Stimulated activated CD4-positive, alpha-beta T cell treated with anti-CD3 and anti-CD28 coated beads, Interleukin-2, amount 100 ng/mL, for 48 hours (primary cell): ENCODE results near the gene PTPN2.
A peak's percentile ranks its signal among the peaks of the same experiment; 100 is the strongest.
"Not testable (repeated sequence)": the region's sequence is repeated elsewhere in the genome, so short reads cannot be mapped to it uniquely, and the experiment has no call there.

ENCODE experiments used
- DNase-seq, 2 donors: peaks; one replicate each; pipeline ENCODE4 v3.0.0-alpha.2; 2020

The PTPN2 gene

DNA sequence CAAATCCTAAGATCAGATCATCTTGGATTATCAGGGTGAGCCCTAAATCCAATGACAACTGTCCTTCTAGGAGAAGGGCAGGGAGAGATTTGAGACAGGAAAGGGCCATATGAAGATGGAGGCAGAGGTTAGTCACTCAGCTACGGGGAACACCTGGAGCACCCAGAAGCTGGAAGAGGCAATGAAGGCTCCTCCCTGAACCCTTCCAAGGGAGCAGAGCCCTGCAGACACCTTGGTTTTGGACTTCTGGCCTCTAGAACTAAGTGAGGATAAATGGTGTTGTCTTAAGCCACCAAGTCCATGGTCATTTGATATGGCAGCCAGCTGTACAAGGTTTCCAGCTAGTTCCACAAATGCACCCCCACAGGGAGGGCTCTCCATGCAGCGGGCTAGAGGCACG, 6.9 kb upstream of the PTPN2 start:
- DNase-seq: no peak

DNA sequence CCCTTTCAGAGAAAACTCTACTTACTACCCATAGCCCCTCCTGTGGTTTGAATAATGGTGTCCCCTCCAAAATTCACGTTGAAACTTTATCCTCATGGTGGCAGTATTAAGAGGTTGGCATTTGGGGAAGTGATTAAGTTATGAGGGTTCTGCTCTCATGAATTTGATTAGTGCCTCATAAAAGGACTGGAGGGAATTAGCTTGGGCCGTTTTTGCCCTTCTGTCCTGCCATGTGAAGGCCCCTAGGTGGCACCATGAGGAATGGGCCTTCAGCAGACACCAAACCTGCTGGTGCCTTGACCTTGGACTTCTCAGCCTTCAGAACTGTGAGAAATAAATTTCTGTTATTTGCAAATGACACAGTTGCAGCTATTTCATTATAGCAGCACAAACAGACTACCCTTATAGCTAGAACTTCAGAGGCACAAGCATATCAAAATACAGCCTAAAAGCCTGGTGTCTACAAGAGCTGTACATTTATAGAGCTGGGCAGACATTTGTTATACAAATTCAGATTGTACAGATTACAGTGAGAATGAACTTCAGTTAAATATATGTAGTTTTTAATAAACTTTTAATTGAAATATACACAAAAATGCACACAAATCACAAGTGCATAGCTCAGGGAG, 2.6 kb upstream of the PTPN2 start:
- no peak for DNase-seq

DNA sequence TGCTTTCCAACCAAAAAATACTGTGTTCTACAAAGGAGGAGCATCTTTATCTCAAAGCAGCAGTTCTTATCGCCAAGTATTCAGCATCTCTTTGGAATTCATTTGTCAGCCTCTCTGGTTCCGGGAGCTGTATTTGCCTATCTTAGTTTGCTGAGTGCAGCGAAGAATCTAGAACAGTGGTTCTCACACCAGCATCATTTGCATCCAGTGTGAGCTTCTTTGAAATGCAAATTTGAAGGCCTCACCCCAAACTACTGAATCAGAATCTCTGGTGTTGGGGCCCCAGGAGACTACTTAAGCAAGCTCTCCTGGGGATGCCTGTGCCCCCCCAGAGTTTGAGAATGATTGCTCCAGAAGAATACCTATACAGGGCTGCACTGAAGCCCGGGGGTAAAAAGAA, 1.5 kb upstream of the PTPN2 start:
- DNase-seq: no peak

DNA sequence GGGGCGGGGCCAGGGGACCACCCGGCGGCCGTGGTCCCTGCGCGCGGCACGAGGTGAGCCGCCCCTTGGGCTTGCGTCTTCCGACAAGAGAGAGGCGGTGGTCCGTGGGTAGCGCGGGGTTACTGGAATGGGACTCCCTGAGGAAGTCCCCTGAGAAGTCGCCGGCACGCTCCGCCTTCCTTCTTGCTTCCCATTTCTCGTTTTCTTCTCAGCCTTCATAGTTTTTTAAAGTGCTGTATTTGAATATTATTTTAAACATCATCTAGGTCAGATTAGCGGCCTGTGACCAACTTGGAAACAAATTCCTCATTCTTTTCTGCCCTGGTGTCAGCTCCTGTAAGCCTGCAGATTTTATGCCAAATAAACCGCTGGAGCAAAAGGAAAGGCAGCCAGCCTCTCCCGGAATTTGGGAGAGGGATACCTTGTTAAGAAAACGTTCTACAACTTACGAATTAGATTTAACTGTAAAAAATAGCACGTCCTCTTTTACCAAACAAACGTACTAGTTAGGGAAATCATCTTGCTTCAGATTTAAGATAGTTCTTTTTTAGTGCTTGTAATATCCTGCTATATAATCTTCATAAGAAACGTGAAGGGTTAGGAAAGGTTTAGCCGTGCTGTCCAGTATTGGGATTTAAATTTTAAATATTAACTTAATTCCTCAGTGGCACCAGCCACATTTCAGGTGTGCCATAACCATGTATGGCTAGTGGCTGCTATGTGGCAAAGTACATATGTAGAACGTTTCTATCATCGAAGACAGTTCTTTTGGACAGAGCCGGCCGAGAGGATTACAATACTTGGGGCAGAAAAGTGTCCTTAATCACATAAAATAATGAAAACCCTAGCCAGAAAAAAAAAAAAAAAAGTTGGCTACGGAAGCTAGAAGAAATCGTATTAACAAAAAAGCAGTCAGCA, 628 bp upstream of the PTPN2 start:
- no peak for DNase-seq

DNA sequence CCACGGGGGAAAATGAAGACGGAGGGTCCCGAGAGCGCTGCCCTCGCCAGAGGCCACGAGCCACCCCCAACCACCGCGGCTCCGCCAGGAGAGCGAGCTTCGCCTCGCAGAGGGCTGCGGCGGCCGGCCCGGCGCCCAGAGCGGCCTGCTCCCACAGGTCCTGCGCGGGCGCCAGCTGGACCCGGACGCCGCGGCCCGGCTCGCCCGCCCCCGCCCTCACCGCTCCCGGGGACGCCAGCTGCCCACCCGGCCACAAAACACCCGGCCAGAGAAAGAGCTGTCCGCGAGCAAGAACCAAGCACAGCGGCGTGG, 709 bp downstream of the PTPN2 start:
- peak in 1 of 2 donors; percentile 21 for DNase-seq

DNA sequence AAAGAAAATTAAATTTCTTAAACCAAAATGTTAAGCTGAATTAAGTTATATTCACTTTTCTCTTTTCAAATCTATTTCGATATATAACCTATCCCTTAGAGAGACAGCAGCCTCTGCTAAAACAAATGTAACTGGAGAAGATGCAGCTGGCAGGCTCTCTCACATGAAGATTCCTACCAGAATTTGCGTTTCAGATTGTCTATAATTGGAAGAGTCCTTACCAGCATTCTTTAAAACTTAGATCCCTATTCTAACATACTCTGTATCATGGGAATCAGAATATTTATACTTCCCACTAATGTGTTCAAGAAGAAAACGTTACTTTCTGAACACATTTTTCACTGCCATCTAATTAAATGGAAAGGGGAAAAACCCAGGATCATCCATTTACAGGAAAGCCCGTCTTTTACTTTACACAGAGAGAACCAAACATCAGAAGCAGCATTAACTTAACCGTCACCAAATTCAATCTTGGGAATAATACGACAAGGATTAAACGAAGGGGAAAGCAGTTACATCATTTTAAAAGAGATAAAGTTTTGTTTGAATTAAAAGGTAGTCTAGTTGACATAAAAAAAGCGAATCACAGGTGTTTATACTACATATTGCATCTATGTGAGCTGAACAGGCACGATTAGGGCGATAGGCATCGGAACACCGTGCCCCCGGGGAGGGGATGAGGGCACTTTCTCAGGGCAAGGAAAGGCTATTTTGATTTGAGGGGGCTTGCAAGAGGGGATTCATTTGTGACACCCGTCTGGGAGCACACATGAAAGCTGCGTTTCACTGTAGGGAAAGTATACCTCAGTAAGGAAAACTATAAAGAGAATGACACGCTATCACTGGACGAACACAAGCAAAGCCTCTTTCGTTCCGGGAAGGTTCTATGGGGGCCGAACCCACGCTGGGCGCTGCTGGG, 1.3 kb downstream of the PTPN2 start:
- no peak for DNase-seq

DNA sequence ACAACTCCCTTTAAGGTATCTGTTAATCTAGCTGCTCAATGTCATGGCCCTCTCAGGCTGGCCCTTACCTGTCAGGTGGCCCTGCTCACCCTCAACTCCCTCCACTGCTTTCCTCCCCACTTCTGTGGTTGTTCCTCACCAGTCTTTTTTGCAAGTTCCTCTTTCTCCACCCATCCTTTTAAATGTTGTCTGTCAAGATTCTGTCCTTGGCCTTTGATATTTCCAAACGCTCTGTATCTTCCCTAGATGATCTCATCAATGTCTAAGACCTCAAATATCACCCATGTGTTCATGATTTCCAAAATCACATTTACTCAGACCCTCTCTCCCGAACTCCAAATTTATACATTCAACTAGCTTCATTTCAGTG, 3.5 kb downstream of the PTPN2 start:
- no peak for DNase-seq

DNA sequence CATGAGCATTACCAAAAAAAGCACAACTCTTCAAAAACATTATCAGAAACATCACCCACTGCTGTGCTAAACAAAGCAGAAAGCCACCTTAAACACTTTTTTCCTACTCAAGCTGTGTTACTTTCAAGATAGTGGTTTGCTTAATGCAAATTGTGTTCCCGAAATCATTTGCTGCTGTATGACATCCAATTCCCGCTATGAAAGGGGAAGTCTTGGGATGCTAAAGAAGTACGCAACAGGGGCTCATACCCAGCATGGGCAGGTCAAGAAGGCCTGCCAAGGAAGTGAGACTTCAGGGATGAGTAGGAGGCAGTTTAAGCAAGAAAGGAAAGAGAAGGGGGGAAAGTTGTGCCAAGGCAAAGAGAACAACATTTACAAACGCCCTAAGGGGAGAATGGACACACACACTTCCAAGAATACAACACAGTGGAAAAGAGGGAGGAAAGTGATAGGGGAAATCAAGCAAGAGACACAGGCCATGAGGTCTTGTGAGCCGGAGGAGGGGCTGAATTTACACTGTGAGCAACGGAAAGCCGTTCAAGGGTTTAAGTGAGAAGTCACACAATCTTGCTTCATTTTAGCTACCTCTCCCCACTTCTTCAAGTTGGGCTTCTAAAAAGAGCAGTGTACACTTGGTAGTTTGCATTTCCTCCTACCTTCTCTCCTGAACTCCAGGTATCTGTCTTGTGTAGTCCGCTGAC, 4.0 kb downstream of the PTPN2 start:
- DNase-seq: no peak

DNA sequence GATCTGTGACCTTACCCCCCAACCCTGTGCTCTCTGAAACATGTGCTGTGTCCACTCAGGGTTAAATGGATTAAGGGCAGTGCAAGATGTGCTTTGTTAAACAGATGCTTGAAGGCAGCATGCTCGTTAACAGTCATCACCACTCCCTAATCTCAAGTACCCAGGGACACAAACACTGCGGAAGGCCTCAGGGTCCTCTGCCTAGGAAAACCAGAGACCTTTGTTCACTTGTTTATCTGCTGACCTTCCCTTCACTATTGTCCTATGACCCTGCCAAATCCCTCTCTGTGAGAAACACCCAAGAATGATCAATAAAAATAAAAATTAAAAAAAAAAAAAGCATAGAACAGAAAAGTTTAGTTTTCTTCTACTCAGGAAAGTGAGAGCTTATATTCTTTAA, 9.0 kb downstream of the PTPN2 start:
- DNase-seq: not testable (repeated sequence)

DNA sequence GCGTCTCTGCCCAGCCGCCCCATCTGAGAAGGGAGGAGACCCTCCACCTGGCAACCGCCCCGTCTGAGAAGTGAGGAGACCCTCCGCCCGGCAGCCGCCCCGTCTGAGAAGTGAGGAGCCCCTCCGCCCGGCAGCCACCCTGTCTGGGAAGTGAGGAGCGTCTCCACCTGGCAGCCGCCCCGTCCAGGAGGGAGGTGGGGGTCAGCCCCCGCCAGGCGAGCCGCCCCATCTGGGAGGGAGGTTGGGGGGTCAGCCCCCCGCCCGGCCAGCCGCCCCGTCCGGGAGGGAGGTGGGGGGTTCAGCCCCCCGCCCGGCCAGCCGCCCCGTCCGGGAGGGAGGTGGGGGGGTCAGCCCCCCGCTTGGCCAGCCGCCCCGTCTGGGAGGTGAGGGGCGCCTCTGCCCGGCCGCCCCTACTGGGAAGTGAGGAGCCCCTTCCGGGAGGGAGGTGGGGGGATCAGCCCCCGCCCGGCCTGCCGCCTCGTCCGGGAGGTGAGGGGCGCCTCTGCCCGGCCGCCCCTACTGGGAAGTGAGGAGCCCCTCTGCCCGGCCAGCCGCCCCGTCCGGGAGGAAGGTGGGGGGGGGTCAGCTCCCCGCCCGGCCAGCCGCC, 10.0 kb downstream of the PTPN2 start:
- not testable (repeated sequence) for DNase-seq

DNA sequence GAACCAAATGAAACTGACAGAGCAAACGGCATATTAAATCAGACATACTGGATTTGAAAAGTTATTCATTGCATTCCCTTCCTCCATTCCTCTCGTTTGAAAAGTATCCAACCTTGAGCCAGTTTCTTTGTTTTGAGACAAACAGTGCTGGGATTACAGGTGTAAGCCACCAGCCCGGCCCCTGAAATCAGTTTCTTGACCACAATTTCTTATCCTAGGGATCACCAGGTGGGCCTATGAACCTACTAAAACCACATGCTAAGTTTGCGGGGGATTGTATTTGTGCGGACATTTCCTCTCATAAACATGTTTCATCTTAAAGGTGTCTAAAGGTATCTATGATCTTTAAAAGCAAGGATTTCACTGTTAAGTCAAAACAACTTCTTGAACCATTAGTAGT, 11.6 kb downstream of the PTPN2 start:
- DNase-seq: no peak

DNA sequence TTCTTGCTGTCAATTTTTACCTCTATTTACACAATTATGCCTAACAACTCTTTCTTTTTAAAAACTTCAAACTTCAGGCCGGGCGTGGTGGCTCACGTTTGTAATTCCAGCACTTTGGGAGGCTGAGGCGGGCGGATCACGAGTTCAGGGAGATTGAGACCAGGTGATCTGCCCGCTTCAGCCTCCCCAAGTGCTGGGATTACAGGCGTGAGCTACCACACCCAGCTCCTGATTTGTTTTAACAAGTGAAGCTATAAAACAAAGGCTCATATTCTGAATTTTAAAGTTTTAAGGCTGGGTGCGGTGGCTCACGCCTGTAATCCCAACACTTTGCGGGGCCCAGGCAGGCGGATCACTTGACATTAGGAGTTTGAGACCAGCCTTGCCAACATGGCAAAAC, 15.5 kb downstream of the PTPN2 start:
- DNase-seq: no peak

DNA sequence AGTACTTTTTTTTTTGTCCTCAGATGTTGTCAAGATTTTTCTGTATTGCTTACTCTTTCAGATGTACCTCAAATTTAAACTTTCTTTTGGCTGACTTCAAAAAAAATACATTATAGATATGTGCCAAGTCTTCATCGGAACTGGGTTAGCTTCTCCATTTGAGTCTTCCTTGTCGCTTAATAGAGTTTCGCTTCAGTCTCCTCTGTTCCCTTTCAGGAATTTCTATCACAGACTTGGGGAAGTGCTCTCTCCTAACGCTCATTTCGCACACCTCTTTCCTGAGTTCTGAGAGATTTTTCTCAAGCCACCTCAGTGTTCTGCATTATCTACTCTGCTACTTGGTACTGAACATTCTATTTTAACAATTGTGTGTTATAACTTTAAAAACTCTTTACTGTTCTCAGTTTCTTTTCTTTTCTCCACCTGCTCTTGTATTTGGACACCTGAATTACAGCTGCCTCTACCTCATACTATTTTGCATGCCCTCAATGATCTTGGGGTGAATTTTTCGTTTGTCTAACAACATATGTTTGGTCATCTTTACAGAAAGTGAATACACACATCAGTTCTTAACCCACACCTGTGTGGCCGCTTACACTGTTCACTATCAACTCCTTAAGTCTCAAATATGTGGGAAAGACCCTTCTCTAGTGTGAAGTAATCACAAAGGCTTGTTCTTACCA, 16.5 kb downstream of the PTPN2 start:
- DNase-seq: no peak

DNA sequence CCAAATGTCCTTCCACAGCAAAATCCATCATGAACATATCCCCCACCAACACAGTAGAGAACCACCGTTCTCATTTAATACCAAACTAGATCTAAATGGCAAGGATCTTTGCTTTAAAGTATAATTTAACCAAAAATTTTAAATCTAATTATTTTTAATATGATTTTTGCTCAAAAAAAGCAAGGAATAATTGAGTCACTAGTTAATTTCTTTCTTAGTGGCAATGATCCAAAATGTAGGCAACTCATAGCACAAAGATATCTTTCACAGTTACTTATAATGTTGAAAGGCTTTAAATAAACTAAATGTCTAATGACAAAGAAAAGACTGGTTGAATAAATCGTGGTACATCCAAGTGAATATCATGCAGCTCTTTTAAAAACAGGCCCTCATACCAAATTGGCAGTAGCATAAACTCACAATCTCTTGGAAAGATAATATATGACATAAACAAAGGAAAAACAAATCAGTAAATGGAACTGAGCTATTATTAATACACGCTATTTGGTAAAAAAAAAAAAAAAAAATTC, 20.3 kb downstream of the PTPN2 start:
- DNase-seq: no peak

DNA sequence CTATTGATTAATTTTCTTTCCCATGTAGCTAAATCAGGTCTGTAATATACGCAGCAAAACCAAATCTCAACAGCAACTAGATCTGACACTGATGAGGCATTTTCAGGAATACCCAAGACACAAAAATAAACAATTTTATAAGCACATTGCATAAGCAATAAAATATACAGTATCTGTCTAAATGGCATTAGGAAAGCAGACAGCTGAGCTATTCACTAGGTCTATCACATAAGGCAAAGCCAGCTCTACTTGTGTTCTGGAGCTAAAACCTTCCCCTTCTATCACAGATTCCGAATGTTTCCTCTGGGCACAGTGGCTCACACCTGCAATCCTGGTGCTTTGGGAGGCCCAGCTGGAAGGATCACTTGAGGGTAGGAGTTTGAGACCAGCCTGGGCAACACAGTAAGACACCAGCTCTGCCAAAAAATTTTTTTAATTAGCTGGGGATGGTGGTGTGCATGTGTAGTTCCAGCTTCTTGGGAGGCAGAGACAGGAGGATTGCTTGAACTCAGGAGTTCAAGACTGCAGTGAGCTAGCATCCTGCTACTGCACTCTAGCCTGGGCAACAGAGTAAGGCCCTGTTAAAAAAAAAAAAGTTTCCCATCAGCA, 21.1 kb downstream of the PTPN2 start:
- DNase-seq: no peak

DNA sequence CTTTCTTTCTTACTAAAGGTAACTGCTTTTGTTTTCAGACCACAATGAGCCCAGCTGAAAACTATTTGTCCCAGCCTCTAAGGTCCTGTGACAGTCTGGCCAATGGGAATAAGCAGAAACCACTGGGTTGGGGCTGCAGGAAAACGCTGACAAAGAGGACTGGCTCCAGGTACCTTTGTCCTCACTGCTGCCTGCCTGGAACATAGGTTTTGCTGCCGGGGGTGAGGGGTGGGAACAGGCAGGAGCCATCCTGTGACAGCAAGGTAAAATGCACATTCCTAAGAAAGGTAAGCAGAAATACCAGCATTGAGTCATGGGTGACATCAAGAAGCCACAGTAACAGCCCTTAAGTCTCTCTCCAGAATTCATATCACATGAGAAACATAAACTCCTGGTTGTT, 21.6 kb downstream of the PTPN2 start:
- no peak for DNase-seq

DNA sequence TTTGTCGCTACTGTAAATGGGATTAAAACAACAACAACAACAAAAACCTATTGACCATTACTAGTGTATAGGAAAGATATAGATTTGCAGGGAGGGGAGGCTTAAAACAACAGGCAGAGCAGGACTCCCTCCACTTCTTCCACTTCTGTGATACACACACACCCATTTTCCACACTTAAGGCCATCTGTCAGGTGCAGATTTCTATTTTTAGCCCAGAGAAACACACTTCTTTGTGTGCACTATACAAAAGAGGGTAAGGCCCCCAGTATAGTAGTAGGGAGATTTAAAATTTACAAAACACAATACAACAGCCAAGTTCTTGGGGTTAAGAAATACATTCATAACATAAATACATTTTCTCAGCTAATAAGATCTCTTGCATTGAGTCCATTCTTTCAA, 22.4 kb downstream of the PTPN2 start:
- no peak for DNase-seq

DNA sequence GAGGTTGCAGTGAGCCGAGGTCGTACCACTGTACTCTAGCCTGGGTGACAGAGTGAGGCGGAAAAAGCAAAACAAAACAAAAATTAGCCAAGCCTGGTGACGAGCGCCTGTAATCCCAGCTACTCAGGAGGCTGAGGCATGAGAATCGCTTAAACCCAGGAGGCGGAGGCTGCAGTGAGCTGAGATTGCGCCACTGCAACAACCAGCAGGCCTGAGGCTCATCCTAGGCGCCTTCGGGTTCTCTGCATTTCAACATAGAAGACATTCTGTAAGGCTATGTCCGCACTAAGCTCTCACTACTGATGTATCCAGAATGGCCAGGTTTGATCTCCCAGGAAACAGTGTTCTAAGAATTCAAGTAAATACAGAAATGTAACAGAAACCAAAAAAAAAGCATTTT, 23.5 kb downstream of the PTPN2 start:
- DNase-seq: no peak

DNA sequence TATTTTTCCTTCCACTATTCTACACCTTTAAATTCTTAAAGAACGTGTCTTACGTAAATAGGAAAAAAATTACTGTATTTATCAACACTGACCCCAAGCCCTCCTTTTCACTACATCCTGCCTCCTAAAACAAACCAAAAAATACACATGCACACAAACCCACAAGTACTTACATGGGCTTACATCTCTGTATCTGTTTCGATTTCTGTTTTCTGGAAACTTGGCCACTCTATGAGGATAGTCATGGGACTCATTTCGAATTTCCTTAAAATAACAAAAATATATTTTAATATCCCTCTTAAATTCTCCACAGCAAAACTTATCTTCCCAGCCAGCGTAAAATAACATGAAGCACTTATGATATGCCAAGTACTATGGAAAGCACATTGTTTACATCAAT, 25.0 kb downstream of the PTPN2 start:
- no peak for DNase-seq

DNA sequence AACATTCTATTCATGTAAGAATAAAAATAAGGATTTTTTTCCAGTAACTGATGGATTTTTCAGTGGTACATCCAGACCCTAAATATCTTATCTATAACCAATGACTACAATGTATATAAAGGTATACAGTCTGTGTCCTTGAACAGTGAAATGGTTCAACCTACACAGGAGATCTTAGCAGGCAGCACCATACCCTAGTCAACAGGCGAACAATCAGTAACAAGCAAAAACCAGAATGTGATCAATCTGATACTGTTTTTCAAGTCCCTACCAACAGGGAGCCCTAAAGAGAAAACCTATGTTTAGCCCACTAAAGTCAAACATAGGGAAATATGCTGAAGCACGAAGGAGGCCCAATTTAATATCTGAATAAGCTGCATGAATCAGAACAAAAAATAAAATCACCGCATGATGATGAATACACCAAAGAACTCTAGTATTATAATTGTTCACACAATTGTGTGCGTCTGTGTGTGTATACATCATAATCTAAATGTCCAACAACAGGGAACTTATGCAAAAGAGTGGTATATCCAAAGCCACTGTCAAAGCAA, 26.0 kb downstream of the PTPN2 start:
- DNase-seq: no peak
